ENCODE data around the gene KLHL13. TPM values are rescaled to one million over a fixed set of nuclear protein-coding genes. Genes with fewer than 3 reads are reported as not detected.

Gene KLHL13
- total and polyA plus RNA-seq, 2 of the 8 experiments (the other 6 are each of a cell fraction or from before 2014, with no cell fraction given), result 6.4 to 12.8 TPM

DNA sequence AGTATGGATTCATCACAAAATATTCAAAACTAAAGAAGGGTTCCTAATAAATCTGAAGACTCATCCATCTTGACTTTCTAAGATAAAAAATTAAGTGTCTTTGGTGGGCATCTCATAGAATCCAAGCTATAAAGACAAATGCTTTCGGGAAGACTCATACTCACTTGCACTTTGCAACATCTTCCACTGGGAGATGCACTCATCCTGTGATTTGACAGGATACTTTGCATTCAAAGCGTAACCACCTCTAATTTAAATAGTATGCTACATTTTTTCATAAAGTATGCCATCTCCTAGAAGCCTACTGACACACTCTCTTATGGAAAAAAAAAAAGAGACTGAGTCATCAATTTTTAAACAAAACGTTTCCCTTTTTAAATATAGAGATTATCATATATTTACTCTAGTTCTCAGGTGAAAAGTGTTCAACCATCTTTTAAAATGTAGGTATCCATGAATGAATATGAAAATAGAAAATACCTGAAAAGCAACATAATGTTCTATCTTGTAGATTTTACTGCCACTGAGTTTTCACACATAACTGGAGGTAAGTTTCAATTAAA, 119.6 kb downstream of the KLHL13 start:
- H3K79me1 ChIP-seq (ENCODE audit: low read depth, low read length), result no peaks in the 10 kb centered on the region
- H2BK20ac ChIP-seq (ENCODE audit: low read length), result no peak overlapping the region
- H3K23ac ChIP-seq (ENCODE audit: insufficient read length), result no peak overlapping the region
- H3K36me3 ChIP-seq (ENCODE audit: control insufficient read depth in 2 of 4, insufficient read depth in 4 of 4, low read length in 3 of 4), result no peaks in the 10 kb centered on the region
- no peaks in the 10 kb centered on the region for H3K23me2 ChIP-seq (ENCODE audit: low read depth, low read length)
- no peaks in the 10 kb centered on the region for H3K9me3 ChIP-seq (ENCODE audit: insufficient read depth in 2 of 2, low read depth in 1 of 2, low read length in 1 of 2)
- no peak overlapping the region for H3K4me2 ChIP-seq (ENCODE audit: insufficient read depth in 1 of 2, low read depth in 2 of 2, low read length in 2 of 2)
- H3K4me1 ChIP-seq (replicated peaks in 1 of 4; ENCODE audit: control insufficient read depth in 3 of 4, insufficient read depth in 4 of 4, low read length in 3 of 4), result peaks cover 0 to 2% (median 0%) of the 10 kb centered on the region in 4 experiments; a peak in 1 of 7 replicates
- ChIA-PET POLR2A (ENCODE audit: partially characterized antibody) (no interaction called here), CTCF (ENCODE audit: partially characterized antibody) (interaction anchor here (0.6 to 3.1 kb wide), 6 partner anchors 12 to 1331 kb away, joined by 3 to 8 read pairs (median 3); no protein-coding TSS in a partner anchor)
- H3K27ac ChIP-seq (ENCODE audit: low read depth, low read length), result no peak overlapping the region
- no peak overlapping the region for H2BK5ac ChIP-seq (ENCODE audit: low read depth, low read length)
- H2BK12ac ChIP-seq (ENCODE audit: low read depth, low read length), result no peak overlapping the region
- no peak overlapping the region for H3K4ac ChIP-seq (replicated peaks; ENCODE audit: insufficient read length, low read depth, low read length)
- H3K27me3 ChIP-seq (replicated peaks in 1 of 4; ENCODE audit: control insufficient read depth in 3 of 4, extremely low read depth in 1 of 4, insufficient read depth in 3 of 4, low read length in 3 of 4), result no peaks in the 10 kb centered on the region
- DNase-seq (ENCODE audit: low read depth in 1 of 2, low spot score in 2 of 2) (no peak), FAIRE-seq (no peak)
- TF ChIP-seq, protein P1, sequence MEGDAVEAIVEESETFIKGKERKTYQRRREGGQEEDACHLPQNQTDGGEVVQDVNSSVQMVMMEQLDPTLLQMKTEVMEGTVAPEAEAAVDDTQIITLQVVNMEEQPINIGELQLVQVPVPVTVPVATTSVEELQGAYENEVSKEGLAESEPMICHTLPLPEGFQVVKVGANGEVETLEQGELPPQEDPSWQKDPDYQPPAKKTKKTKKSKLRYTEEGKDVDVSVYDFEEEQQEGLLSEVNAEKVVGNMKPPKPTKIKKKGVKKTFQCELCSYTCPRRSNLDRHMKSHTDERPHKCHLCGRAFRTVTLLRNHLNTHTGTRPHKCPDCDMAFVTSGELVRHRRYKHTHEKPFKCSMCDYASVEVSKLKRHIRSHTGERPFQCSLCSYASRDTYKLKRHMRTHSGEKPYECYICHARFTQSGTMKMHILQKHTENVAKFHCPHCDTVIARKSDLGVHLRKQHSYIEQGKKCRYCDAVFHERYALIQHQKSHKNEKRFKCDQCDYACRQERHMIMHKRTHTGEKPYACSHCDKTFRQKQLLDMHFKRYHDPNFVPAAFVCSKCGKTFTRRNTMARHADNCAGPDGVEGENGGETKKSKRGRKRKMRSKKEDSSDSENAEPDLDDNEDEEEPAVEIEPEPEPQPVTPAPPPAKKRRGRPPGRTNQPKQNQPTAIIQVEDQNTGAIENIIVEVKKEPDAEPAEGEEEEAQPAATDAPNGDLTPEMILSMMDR (IDR thresholded peaks at IDR 0.05; ENCODE audit: control extremely low read depth in 1 of 3, insufficient read depth in 1 of 3, low read depth in 1 of 3, low read length in 3 of 3), result peak in 2 of 3 experiments; percentile 33 to 46; a peak in 3 of 4 replicates
- TF ChIP-seq RAD21 (IDR thresholded peaks at IDR 0.05 in 1 of 2, conservative IDR thresholded peaks at IDR 0.05 in 1 of 2; ENCODE audit: low read depth in 2 of 2, low read length in 2 of 2) (peak; percentile 74), POU5F1 (IDR thresholded peaks at IDR 0.05; ENCODE audit: low read depth, low read length) (no peak)
- no peak overlapping the region for H3K14ac ChIP-seq (ENCODE audit: insufficient read length)
- H4K91ac ChIP-seq (replicated peaks; ENCODE audit: insufficient read length, low read length), result no peak overlapping the region
- no peak overlapping the region for H3K4me3 ChIP-seq (ENCODE audit: extremely low read depth in 1 of 4, insufficient read depth in 2 of 4, low read depth in 3 of 4, low read length in 4 of 4)
- H2BK120ac ChIP-seq (replicated peaks; ENCODE audit: low read depth, low read length), result no peak overlapping the region
- H2BK15ac ChIP-seq (ENCODE audit: low read length), result no peak overlapping the region
- no peak overlapping the region for H4K8ac ChIP-seq (ENCODE audit: extremely low read depth, insufficient read depth, low read length)
- no peaks in the 10 kb centered on the region for H4K20me1 ChIP-seq (replicated peaks in 1 of 2; ENCODE audit: control insufficient read depth in 1 of 2, insufficient read depth in 2 of 2, low read length in 2 of 2)
- H3K18ac ChIP-seq (ENCODE audit: extremely low read depth, low read length), result no peak overlapping the region
- no peaks in the 10 kb centered on the region for H3K79me2 ChIP-seq (ENCODE audit: control insufficient read depth in 1 of 2, insufficient read depth in 2 of 2, low read length in 2 of 2)
- no peak overlapping the region for H4K5ac ChIP-seq (ENCODE audit: insufficient read length, low read depth, low read length)
- no peak overlapping the region for H3K56ac ChIP-seq (replicated peaks; ENCODE audit: insufficient read length, low read depth, low read length)
- 71% methylated on average over 3 of the region's 3 CpGs; no CpG with 5 or more reads in 1 of the 2 experiments for WGBS, 2 experiments (ENCODE audit: extremely low coverage in 1 of 2, insufficient coverage in 1 of 2, insufficient read length in 1 of 2, insufficient replicate concordance in 2 of 2, low coverage in 1 of 2, low lambda C conversion rate in 2 of 2, missing lambda C conversion rate in 1 of 2)
- no peak overlapping the region for H3K9ac ChIP-seq (replicated peaks in 1 of 4; ENCODE audit: extremely low read depth in 1 of 4, low read depth in 3 of 4, low read length in 3 of 4)
- H2AFZ ChIP-seq (ENCODE audit: low read length), result no peak overlapping the region
- H2AK5ac ChIP-seq (ENCODE audit: low read depth, low read length), result no peak overlapping the region

Data from H1 (cell line).